K562 (cell line): Measurements from ENCODE around the gene AKT2. TPM values are rescaled to one million over a fixed set of nuclear protein-coding genes. Genes with fewer than 3 reads are reported as not detected.

Source experiments
- CBFA2T2 ChIP-seq: fragments of 450-650 bp; conservative IDR thresholded peaks from 2 replicates; pipeline ENCODE4 v1.6.1; 2017; ENCODE audit warnings: mild to moderate bottlenecking
- CBX5 ChIP-seq: IDR thresholded peaks from 2 replicates; pipeline ENCODE4 v1.6.1; 2014; ENCODE audit warnings: low read depth, borderline replicate concordance
- CEBPG ChIP-seq, 3 experiments: fragments of 200-800 bp in 1 of 3; sonication (Bioruptor generic) in 1 of 3; sonication (generic) in 1 of 3; formaldehyde crosslinking in 1 of 3; IDR thresholded peaks in 2 of 3; conservative IDR thresholded peaks in 1 of 3; 2 replicates each; pipeline versions ENCODE4 v1.6.1 to v1.8.0; 2016 to 2022; ENCODE audit warnings: missing compliant biosample characterization in 2 of 3, missing genetic modification characterization in 2 of 3, mild to moderate bottlenecking in 1 of 3, missing genetic modification reagents in 1 of 3
- CREB1 ChIP-seq, 2 experiments: sonication (generic) in 1 of 2; formaldehyde crosslinking in 1 of 2; IDR thresholded peaks; 2 replicates each; pipeline versions ENCODE4 v1.6.1 to v1.8.0; 2012 to 2022; ENCODE audit warnings: inconsistent platforms in 1 of 2, mild to moderate bottlenecking in 1 of 2, missing genetic modification reagents in 1 of 2, moderate library complexity in 1 of 2
- DIDO1 ChIP-seq: fragments of 450-650 bp; IDR thresholded peaks from 2 replicates; pipeline ENCODE4 v1.6.1; 2016; ENCODE audit warnings: low read depth, missing biosample characterization, missing genetic modification characterization
- EHMT2 ChIP-seq: fragments of 450-650 bp; IDR thresholded peaks from 2 replicates; pipeline ENCODE4 v1.6.1; 2018; ENCODE audit warnings: antibody characterized with exemption
- GABPB1 ChIP-seq: sonication (generic); formaldehyde crosslinking; IDR thresholded peaks from 2 replicates; pipeline ENCODE4 v1.8.0; 2022; ENCODE audit warnings: mild to moderate bottlenecking, missing genetic modification reagents
- HIVEP1 ChIP-seq: fragments of 250-450 bp; sonication (Bioruptor Pico); IDR thresholded peaks from 2 replicates; pipeline ENCODE4 v1.4.0; 2020; ENCODE audit warnings: mild to moderate bottlenecking
- HMGN3 ChIP-seq: IDR thresholded peaks from 2 replicates; pipeline ENCODE4 v1.6.1; 2011; ENCODE audit warnings: borderline replicate concordance, low read depth, mild to moderate bottlenecking, mixed read lengths, low read length; ENCODE audit not compliant: insufficient read length; ENCODE audit errors: extremely low read depth
- JUN ChIP-seq, 2 experiments: sonication (generic) in 1 of 2; formaldehyde crosslinking in 1 of 2; IDR thresholded peaks; 2 replicates each; pipeline versions ENCODE4 v1.6.1 to v1.8.0; 2012 to 2022; ENCODE audit warnings: borderline replicate concordance in 2 of 2, mild to moderate bottlenecking in 2 of 2, improper control_type of control experiment in 1 of 2, low read depth in 1 of 2, low read length in 1 of 2, missing genetic modification reagents in 1 of 2
- KAT8 ChIP-seq: fragments of 450-650 bp; IDR thresholded peaks from 2 replicates; pipeline ENCODE4 v1.6.1; 2016; ENCODE audit warnings: low read depth, mild to moderate bottlenecking
- NBN ChIP-seq: fragments of 450-650 bp; IDR thresholded peaks from 2 replicates; pipeline ENCODE4 v1.6.1; 2016; ENCODE audit warnings: low read depth, mild to moderate bottlenecking
- NCOR1 ChIP-seq: fragments of 450-650 bp; IDR thresholded peaks from 2 replicates; pipeline ENCODE4 v1.6.1; 2016; ENCODE audit warnings: mild to moderate bottlenecking, moderate library complexity
- PHTF2 ChIP-seq: fragments of 250-450 bp; sonication (Bioruptor Pico); IDR thresholded peaks from 2 replicates; pipeline ENCODE4 v1.5.0; 2021; ENCODE audit warnings: mild to moderate bottlenecking
- POU5F1 ChIP-seq: fragments of 150-350 bp; IDR thresholded peaks from 2 replicates; pipeline ENCODE4 v1.6.1; 2014; ENCODE audit warnings: borderline replicate concordance, low read length, low read depth, mild to moderate bottlenecking; ENCODE audit not compliant: partially characterized antibody
- SP2 ChIP-seq: IDR thresholded peaks from 2 replicates; pipeline ENCODE4 v1.6.1; 2011; ENCODE audit warnings: mild to moderate bottlenecking, low read depth, low read length, moderate library complexity; ENCODE audit not compliant: poor library complexity, severe bottlenecking; ENCODE audit errors: extremely low read depth
- THRAP3 ChIP-seq: fragments of 450-650 bp; IDR thresholded peaks from 2 replicates; pipeline ENCODE4 v1.6.1; 2016; ENCODE audit warnings: mild to moderate bottlenecking, inconsistent platforms, borderline replicate concordance
- ZNF436 ChIP-seq: fragments of 250-450, 450-650 bp; sonication (Bioruptor Pico); formaldehyde crosslinking; IDR thresholded peaks from 2 replicates; pipeline ENCODE4 v1.7.0; 2020; ENCODE audit warnings: mild to moderate bottlenecking
- polyA plus RNA-seq, 8 experiments: library from polyadenylated mRNA; depleted of rRNA in 4 of 8; stranded (reverse) in 5 of 8; unstranded in 3 of 8; fragments of >200 nt; fragmentation: Nextera tagmentation in 2 of 8; fragmentation: Illumina TruSeq in 1 of 8; extraction: Ambion mirVana in 2 of 8; extraction: Trizol in 1 of 8; gene quantifications; 2 replicates each; pipeline versions ENCODE4 v1.2.1 to v1.2.3, GENCODE V29; 2011 to 2014; ENCODE audit warnings: inconsistent platforms in 1 of 8, missing spikeins in 1 of 8
- total RNA-seq, 7 experiments: library from RNA; depleted of rRNA in 6 of 7; stranded (reverse); fragments of >200 nt in 6 of 7; fragmentation: Illumina TruSeq in 2 of 7; extraction: Trizol in 2 of 7; gene quantifications; 2 replicates each; pipeline versions ENCODE4 v1.2.1 to v1.2.3, GENCODE V29; 2011 to 2021; ENCODE audit warnings: low replicate concordance in 1 of 7
- TF ChIP-seq, protein P1 (sequence below): fragments of 250-450 bp; sonication (Bioruptor Pico); IDR thresholded peaks from 2 replicates; pipeline ENCODE4 v1.6.1; 2021; ENCODE audit warnings: mild to moderate bottlenecking
- TF ChIP-seq, protein P2 (sequence below): IDR thresholded peaks from 2 replicates; pipeline ENCODE4 v1.6.1; 2011; ENCODE audit not compliant: insufficient read length; ENCODE audit errors: extremely low read depth
- TF ChIP-seq, protein P3 (sequence below): IDR thresholded peaks from 2 replicates; pipeline ENCODE4 v1.6.1; 2012; ENCODE audit warnings: low read depth, low read length, improper control_type of control experiment, borderline replicate concordance
- TF ChIP-seq, protein P4 (sequence below): fragments of 450-650 bp; IDR thresholded peaks from 2 replicates; pipeline ENCODE4 v1.6.1; 2014; ENCODE audit warnings: low read depth, mild to moderate bottlenecking, moderate library complexity, borderline replicate concordance

The AKT2 gene
- total and polyA plus RNA-seq, 9 of the 15 experiments (the other 6 are each of a cell fraction or from before 2014, with no cell fraction given) = 1.1 to 132 (median 67.7) TPM

DNA sequence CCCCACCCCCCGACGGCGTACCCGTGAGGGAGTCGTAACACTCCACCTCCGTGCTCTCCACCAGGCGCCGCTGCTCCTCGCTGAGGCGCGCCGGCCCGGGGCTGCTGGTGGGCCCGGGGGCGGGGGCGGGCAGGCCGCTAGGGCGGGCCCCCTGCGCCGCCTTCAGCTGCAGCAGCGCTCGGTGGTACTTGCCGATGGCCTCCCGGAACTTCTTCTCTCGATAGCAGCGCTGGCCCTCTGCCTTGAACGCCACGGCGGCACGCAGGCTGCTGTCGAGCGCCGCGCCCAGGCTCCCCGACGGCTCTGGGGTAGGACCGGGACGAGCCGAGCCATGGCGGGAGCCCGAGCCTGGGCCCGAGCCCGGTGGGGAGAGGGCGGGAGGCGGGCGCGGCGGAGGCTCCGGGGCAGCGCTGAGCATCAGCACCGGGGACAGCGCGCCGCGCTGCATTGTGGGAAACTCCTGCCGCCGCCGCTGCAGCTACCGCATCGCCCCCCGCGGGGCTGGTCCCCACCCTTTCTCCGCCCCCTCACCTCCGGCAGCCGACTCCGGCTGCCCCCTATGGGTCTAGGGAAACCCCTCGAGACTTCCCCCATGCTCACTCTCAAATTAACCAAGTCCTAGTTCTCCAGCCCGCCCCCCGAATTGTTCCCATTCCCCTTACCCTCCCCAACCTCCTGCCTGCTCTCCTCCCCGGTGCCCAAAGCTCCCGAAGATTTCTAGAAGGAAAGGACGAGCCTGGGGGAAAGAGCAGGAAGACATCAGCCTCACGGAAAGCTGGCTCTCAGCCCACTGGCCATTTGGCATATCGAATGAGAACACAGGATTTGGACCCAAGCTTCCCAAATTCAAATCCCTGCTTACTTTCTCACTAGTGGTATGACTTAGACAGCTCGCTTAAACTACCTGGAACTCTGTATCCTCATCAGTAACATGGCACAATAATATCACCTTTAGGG is 66.9 kb downstream of the AKT2 start, which contains the start of gene TTC9B (continued):
- no peak for TF ChIP-seq HIVEP1 (CRISPR knock-in tag)
- no peak for TF ChIP-seq CBX5
- no peak for TF ChIP-seq CREB1 (IDR thresholded peaks at IDR 0.05)
- TF ChIP-seq CREB1 (CRISPR knock-in tag; IDR thresholded peaks at IDR 0.05) = peak; percentile 36; the same call in 1 of the 2 replicates
- TF ChIP-seq DIDO1 = 0 out of 2 replicates have a peak, but pooled peaks have one; percentile 42
- TF ChIP-seq, protein P1, sequence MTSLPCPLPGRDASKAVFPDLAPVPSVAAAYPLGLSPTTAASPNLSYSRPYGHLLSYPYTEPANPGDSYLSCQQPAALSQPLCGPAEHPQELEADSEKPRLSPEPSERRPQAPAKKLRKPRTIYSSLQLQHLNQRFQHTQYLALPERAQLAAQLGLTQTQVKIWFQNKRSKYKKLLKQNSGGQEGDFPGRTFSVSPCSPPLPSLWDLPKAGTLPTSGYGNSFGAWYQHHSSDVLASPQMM = no peak
- TF ChIP-seq SP2 = no peak
- TF ChIP-seq NBN = no peak
- peak; percentile 63; the same call in 1 of the 2 replicates for TF ChIP-seq GABPB1
- TF ChIP-seq CBFA2T2 = no peak
- TF ChIP-seq POU5F1 = no peak
- no peak for TF ChIP-seq JUN (IDR thresholded peaks at IDR 0.05; ENCODE audit: borderline replicate concordance, low read depth, low read length)
- TF ChIP-seq JUN (CRISPR knock-in tag; IDR thresholded peaks at IDR 0.05; ENCODE audit: borderline replicate concordance) = no peak
- TF ChIP-seq, protein P2, sequence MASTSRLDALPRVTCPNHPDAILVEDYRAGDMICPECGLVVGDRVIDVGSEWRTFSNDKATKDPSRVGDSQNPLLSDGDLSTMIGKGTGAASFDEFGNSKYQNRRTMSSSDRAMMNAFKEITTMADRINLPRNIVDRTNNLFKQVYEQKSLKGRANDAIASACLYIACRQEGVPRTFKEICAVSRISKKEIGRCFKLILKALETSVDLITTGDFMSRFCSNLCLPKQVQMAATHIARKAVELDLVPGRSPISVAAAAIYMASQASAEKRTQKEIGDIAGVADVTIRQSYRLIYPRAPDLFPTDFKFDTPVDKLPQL = no peak
- TF ChIP-seq HMGN3 = peak; percentile 71
- no peak for TF ChIP-seq THRAP3
- TF ChIP-seq, protein P3, sequence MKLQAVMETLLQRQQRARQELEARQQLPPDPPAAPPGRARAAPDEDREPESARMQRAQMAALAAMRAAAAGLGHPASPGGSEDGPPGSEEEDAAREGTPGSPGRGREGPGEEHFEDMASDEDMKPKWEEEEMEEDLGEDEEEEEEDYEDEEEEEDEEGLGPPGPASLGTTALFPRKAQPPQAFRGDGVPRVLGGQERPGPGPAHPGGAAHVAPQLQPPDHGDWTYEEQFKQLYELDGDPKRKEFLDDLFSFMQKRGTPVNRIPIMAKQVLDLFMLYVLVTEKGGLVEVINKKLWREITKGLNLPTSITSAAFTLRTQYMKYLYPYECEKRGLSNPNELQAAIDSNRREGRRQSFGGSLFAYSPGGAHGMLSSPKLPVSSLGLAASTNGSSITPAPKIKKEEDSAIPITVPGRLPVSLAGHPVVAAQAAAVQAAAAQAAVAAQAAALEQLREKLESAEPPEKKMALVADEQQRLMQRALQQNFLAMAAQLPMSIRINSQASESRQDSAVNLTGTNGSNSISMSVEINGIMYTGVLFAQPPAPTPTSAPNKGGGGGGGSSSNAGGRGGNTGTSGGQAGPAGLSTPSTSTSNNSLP = no peak
- no peak for TF ChIP-seq CEBPG (CRISPR knock-in tag; IDR thresholded peaks at IDR 0.05)
- TF ChIP-seq CEBPG (tag; conservative IDR thresholded peaks at IDR 0.05 in 1 of 2, IDR thresholded peaks at IDR 0.05 in 1 of 2) = no peak
- no peak for TF ChIP-seq KAT8
- TF ChIP-seq, protein P4, sequence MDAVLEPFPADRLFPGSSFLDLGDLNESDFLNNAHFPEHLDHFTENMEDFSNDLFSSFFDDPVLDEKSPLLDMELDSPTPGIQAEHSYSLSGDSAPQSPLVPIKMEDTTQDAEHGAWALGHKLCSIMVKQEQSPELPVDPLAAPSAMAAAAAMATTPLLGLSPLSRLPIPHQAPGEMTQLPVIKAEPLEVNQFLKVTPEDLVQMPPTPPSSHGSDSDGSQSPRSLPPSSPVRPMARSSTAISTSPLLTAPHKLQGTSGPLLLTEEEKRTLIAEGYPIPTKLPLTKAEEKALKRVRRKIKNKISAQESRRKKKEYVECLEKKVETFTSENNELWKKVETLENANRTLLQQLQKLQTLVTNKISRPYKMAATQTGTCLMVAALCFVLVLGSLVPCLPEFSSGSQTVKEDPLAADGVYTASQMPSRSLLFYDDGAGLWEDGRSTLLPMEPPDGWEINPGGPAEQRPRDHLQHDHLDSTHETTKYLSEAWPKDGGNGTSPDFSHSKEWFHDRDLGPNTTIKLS = no peak
- no peak for TF ChIP-seq PHTF2 (CRISPR knock-in tag)
- TF ChIP-seq ZNF436 (CRISPR knock-in tag) = no peak
- TF ChIP-seq EHMT2 = peak; percentile 90
- TF ChIP-seq NCOR1 = no peak
